GM18526 (cell line): ENCODE results near the gene JUN.

Experiments used
- POLR2A ChIP-seq: IDR thresholded peaks from 3 replicates; pipeline ENCODE4 v1.6.1; 2011; ENCODE audit not compliant: insufficient read length; ENCODE audit errors: extremely low read depth

The JUN gene

DNA sequence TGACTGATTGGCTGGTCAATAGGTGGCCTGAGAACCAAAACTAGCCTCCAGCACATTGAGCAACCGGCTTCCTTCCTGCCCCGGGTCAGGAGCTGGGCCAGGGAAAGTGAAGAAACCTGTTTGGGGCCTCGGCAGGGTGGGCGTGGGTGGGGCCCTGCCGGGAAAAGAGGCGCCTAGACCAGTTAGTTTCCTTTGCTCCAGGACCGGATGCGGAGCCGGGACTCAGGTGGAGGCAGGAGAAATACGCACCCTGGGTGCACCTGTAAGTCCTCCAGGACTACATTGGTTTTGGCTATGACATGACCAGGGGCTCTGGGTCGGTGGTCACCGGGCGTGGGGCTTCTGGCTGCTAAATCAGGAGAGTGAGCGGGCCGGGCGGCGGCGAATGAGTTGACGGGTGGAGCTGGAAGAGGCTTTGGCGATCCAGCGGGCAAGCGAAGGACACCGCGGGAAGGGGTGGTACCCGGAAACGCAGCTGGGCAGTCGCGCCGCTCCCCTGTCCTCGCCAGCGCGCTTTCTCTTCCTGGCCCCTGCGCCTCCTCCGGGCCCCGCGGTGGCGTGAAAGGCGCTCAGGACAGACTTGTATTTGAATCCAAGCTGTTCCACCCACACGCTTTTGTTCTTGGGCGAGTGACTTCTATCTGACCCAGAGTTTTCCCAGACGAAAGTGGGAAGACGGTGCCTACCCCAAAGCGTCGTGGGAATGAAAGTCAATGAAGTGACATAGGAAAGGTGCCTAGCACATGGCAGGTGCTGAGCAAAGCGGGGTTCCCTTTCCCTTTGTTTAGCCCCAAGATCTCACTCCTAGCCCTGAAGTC, 30.6 kb upstream of the JUN start:
- no peak for TF ChIP-seq POLR2A

DNA sequence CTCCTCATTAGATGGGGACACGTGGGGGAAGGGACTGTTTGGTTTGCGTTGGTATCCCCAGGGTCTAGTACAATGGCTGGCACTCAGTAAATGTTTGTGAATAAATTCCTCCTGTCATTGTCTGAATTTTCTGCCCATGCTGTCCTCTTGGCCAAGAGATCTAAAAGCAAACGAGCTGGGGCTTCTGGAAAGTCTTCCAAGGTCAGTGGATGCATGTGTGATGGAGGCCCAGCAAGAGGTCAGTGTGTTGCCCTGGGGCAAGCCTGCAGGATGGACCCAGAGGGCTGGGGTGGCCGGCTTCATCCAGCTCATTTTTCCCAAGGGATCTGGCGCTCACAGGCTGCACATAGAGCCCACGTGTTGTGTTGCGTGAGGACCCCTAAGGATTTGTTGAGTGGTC, 30.0 kb upstream of the JUN start:
- TF ChIP-seq POLR2A, result no peak

DNA sequence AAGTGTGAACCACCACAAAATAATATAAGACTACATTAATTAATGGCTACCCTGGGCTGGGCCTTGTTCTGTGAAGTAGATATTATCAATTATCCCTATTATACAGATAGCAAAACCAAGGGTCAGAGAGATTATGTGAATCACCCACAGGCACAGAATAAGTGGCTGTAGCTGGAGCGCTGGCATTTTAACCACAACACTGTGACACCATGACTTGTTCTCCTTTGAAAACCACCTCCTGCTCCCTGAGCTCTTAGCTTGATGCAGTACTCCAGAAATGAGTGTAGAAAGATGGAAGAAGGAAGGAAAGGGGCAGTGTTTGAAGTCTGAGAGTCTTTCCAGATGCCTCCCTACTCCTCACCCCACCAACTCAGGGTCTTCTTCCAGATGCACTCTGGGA, 29.5 kb upstream of the JUN start:
- no peak for TF ChIP-seq POLR2A

DNA sequence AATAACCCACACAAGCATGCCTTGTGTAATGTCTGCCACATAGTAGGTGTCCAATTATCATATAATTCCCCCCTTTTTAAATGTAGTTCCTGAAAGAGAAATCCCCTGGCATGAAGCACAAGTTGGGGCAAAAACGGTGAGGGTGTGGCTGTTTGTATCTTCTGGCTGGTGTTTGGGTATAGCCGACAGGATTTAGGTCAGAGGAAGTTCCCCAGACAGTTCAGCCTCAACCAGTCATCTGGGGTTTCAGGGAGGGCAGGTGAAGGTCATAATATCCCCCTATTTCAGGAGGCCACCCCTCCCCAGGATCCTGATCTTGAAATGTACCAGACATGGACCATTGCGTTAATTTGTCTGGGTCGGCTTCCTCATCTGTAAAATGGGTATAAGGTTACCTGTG, 29.1 kb upstream of the JUN start:
- TF ChIP-seq POLR2A, result no peak

DNA sequence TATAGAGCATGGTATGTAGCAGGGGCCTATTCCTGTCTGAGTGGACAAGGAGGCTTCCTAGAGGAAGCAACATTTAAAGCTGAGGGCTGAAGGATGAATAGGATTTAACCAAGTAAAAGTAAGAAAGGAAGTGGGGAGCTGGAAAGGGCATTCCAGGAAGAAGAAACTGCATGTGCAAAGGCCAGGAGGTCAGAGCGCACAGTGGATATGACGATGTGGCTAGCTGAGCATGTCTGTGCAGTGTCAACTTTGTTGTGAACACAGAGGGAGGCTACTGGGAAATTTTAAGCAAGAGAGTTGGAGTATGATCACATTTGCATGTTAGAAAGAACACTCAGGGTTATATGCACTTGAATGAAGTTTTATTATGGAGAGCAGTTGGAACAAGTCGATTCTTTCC, 28.6 kb upstream of the JUN start:
- TF ChIP-seq POLR2A, result no peak

DNA sequence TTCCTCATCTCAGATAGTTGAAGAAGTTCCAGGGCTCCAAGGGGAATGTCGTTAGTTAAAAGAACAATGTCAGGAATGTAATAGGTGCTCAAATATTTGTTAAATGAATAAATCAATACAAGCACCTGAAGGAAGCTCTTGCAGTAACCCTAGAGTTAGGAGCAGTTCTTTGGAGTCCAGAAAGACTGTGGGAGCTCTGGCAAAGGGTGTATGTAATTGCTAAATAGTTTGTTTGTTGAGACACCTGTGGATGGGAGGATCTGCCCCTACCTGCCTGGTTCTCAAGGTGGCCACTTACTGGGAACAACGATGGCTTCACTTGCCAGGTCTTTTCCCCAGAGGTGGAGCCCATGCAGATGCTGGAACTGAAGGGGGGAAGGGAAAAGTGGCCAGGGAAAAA, 27.5 kb upstream of the JUN start:
- TF ChIP-seq POLR2A, result no peak

DNA sequence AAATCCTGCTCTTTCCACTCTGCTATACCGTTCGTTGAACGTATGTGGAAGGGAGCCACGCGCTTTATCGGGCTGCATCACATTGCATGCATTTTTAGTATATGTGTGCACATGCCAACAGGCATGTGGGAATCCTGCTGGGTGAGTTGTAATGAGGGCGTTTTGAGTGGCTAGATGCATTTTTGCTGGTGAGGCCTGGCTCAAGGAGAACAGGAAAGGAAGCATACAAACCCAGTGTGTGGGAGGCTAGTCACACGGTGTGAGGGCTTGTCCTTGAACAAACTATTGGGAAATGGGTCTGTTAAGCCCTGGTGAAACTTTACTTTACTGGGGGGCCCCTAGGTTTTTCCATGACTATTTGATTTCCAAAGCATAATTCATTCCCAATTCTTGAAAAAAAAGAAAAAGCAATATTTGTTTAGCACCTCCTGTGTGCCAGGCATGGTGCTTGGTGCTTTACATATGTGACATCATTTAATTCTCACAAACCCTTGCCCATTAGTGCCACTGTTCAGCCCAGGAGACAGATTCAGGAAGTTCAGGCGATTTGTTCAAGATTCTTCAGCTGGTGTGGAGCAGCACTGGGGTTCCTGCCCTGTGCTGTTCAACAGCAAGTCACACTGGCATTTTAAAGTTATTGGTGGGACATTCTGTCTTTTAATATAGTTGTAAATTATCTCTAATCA, 25.6 kb upstream of the JUN start:
- TF ChIP-seq POLR2A, result no peak

DNA sequence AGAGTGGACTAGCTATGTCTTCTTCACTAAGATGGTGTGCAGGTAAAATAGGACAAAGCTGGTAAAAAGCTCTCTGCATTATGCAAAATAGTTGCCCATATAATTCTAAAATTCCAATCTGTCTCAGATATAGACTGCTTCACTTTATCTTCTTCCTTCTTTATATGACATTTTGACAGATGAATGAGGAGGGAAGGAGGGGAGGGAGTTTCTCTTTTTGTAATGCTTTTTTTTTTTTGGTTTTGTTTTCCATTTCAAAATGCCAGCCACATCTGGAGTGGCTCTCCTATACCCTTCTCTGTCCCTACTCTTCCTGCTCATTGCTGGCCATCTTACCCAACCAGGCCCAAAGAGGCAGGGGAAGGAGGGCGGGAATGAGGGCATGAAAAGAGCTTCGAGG, 24.2 kb upstream of the JUN start:
- TF ChIP-seq POLR2A, result no peak

DNA sequence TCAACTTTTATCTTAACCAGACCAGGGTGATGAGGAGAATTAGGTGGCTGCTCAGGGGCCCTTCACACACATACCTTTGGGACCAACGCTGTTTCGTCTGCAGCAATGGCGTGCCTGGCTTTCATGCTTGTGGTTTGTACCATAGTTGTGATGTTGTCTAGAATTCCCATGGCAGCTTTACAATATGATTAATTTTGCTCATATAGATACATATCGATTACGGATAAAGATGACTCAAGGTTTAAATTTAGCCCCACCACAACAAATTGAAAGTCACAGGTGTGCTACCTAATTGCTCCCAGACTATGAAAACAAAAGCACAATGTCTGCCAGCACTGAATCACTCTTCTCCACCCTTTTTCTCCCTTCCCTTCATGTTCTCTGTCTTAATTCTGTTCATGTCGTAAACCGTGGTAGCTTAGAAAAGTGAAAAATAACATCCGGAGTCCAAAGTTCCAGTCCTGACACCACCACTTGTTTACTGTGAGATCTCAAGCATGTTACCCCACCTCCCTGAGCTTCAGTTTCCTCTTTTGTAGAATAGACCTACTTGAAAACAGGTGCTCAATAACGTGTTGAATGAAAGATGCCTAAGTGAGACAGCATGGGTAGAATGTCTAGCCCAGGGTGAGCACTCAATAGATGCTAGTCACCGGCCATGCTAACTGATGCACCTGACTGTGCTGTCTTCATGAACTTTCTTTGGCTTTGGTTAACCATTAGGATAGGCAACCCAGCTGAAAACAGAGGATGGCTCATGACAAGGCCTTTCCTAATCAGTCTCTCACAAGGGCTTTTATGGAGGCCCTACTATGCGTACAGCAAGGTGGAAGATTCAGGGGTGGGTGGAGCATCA, 22.1 kb upstream of the JUN start:
- no peak for TF ChIP-seq POLR2A

DNA sequence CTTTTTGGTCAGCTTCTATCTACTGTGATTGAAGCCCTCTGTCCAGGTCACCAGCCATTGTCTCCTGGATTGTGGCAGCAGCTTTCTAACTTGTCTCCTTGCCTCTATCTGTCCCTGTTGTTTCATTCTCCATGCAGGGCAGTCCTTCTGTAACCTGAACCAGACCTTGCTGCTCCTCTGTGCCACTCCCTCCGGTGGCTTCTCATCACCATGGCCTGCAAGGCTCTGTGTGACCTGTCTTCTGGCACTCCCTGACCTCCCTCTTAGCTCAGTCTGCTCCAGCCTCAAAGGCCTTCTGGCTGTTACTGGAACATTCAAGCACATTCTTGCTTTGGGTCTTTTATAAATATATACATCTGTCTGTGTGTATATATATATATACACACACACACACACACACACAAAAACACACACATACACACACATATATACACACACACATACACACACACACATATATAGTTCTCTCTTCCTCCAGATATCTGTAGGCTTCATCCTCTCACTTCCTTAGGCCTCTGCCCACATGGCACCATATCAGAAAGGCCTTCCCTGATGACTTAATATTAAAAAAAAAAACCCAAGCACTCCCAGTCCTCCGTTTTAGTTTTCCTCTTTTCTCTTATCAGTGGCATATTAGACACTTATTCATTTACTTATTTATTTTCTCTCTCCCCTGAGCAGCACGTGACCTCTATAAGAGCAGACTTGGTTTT, 21.2 kb upstream of the JUN start:
- no peak for TF ChIP-seq POLR2A

DNA sequence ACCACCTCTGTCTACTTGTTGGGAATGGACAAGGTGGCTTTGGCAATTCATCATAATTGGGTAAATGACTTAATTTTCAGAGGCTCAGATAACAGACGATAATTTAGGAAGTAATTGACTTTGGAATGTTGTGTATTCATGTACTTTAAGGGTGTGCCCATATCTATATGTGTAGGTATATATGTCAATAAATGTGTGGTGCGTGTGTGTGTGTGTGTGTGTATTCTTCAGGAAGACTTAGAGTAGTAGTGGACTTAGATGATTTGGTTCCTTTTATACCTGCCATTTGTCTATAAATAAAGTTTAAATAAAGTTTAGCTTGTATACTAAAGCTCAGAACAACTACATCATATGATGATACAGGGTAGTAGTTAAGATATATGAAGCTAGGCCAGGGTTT, 20.0 kb upstream of the JUN start:
- TF ChIP-seq POLR2A, result no peak

DNA sequence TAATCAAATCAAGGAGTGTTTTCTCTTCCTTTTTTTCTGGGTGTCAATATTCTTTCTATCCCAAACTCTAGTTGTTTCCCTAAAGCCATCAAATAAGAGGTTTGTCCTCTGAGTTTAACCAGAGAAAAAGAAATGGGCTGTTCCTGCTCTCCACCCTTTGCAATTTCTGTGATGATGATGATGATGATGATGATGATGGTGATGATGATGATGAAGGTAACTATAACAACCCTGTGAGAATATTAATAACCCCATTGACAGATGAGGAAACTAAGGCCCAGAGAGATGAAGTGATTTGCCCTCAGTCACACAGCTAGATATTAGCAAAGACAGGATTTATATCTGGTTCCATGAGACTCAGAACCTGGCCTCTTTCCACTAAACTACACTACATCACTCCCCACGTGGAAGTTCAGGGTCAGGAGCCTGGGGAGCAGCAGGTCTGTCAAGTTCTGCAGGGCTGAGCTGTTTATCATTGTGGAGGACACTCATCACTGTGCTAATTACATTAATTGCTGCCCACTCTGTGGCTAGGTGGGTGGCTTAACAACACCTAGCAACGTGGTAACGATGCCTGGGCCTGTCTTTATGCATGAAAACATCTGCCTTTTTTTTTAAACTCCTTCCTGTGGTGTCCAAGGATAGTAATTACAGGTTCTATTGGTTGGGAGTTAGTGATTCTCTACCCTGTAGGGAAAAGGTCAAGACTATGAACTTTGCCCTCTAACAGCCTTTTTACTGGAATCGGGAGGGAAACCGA, 19.0 kb upstream of the JUN start:
- no peak for TF ChIP-seq POLR2A

DNA sequence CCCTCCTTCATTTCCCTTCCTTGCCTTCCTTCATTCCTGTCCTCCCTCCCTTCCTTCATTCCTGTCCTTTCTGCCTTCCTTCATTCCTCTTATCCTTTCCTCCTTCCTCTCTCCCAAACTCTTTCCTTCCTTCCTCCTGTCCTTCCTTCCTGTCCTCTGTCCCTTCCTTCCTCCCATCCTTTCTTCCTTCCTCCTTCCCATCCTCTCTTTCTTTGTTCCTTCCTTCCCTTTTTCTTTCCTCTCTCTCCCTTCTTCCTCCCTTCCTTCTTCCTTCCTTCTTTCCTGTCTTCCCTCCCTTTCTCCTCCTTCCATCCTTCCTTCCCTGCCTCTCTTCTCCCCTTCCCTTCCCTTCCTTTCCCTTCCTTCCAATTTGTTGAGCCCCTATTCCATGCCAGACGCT, 15.8 kb upstream of the JUN start:
- no peak for TF ChIP-seq POLR2A

DNA sequence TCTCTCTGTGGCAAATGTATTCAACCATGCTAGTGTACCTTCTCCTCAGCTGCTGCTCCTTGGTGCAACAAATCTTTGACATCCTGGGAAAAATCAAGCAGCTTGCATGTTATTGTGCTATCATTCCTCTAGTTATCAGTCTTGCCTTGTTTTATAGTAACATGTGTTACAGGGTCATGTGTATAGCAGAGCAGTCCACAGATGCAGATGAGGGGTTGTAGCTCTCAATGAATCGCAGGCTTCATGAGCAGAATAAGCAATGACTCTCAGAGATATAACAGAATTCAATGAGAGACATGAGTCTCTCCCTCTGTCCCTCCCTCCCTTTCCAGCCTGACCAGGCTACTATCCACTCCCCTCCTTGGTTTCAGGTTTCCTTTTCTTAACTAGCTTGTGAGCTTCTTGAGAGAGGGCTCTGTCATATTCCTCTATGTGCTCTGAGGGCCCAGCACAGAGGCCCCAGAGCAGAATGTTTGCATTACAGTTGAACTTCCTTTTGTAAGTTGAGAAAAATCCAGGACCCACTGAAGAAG, 15.1 kb upstream of the JUN start:
- TF ChIP-seq POLR2A, result no peak
